Kasumi-1 (cell line): Measurements from ENCODE around the gene AK8.

Experiments
- DNase-seq, 2 experiments: peaks; one replicate each; lab custom pipeline; 2025; lab: John Stamatoyannopoulos, UW

Gene AK8

DNA sequence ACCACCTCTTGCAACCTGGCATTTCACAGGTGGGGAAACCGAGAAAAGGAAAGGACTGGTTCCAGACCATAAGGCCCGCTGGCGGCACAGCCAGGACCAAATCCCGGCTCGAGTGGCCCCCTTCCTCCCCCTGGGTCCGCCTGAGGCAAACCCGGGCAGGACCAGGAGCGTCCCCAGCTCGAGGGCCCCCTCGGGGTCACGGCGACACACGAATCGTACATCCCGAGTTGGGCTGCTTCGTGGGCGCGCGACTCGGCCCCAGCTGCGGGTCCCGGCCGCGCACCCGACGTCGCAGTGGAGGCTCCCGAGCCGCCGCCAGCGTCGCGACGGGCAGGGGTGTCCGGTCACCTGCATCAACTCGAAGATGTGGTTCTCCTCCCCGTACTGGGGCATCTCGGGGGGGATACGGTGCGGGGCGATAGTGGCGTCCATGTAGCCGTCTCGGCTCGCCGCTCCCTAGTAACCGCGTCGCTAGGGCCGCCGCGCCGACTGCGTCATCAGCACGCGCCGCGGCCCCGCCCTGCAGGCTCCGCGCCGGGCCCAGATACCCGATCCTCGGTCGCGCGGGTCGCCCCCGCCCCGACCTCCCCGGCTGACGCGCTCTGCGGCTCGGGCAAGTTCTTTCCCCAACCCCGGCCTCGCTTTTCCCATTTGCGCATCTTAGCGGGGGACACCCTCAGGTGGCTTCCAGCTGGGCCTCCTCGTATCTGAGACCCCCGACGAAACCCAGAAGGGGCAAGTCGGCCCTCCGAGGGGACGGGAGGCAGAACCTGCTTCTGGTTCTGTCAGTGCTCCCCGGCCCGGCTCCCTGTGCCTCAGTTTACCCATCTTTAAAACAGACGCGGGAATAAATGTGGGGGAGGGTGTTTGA is at the start of gene AK8:
AK8 (minus strand) TSS at position 461 of the 871 bp plus-strand sequence; CDS start at position 432, 29 bp downstream.
- DNase-seq = peak; percentile 32 to 35

DNA sequence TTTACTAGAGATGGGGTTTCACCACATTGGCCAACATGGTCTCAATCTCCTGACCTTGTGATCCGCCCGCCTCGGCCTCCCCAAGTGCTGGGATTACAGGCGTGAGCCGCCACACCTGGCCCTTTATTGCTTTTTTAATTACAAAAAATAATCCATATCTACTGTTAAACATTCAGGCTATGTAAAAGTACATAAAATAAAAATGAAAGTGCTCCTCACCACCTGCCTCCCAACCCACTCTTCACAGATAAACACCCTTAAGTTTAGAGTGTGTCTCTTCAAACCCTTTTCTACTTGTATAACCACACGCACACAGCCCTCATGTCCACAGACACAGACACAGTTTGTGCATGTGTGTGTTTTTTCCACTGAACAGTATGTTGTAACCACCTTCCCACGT is 49.6 kb upstream of the AK8 start:
- DNase-seq = no peak

- no peak for DNase-seq
These were observed 45.3 kb upstream of the AK8 start for GRCh38 chr9:132923346-132923902.

GRCh38 chr9:132919614-132920268 is 41.7 kb upstream of the AK8 start:
- DNase-seq = no peak

DNA sequence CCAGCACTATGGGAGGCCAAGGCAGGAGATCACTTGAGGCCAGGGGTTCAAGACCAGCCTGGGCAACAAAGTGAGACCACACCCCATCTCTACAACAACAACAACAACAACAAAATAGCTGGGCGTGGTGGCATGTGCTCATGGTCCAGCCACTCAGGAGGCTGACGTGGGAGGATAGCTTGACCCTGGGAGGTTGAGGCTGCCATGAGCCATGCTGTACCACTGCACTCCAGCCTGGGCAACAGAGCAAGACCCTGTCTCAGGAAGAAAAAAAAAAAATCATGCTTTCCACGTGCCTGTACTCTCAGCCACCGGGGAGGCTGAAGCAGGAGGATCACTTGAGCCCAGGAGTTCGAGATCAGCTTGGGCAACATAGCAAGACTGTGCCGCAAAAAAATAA is 36.8 kb upstream of the AK8 start:
- no peak for DNase-seq

GRCh38 chr9:132912131-132912530 is 34.0 kb upstream of the AK8 start:
- DNase-seq = no peak

- DNase-seq = no peak
These were observed 32.3 kb upstream of the AK8 start for GRCh38 chr9:132910376-132910775.

- DNase-seq = no peak
These were observed 31.2 kb upstream of the AK8 start for GRCh38 chr9:132909311-132909710.

DNA sequence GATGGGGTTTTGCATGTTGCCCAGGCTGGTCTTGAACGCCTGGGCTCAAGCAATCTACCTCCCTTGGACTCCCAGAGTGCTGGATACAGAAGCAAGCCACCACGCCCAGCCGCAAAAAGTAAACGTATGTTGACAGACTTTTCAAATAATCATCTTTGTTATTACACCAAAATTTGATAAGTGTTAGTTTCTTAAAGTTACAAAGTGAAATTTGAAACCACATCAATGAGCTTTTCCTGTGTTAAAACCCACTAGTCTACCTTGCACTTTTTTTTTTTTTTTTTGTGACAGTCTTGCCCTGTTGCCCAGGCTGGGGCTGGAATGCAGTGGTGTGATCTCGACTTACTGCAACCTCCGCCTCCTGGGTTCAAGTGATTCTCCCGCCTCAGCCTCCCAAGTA is 30.6 kb upstream of the AK8 start:
- no peak for DNase-seq

DNA sequence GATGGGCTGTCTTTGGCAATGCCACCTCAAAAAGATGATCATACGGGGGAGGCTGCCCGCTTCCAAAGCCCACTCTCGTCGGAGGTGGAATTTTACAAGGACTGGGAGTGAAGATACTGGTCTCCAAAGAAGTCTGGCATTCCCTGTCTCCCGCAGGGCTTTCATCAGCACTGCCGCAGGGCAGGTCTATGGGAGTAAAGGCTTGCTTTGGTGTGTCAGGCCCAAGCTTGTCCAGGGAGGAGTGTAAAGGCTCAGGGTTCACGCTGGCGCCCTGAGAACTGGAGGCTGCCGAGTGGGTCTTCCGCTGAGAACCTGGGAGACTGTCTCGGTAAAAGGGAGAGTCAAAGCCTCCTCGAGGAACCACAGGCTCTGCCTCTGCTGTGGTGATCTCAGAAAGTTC is 27.6 kb upstream of the AK8 start:
- DNase-seq = no peak

DNA sequence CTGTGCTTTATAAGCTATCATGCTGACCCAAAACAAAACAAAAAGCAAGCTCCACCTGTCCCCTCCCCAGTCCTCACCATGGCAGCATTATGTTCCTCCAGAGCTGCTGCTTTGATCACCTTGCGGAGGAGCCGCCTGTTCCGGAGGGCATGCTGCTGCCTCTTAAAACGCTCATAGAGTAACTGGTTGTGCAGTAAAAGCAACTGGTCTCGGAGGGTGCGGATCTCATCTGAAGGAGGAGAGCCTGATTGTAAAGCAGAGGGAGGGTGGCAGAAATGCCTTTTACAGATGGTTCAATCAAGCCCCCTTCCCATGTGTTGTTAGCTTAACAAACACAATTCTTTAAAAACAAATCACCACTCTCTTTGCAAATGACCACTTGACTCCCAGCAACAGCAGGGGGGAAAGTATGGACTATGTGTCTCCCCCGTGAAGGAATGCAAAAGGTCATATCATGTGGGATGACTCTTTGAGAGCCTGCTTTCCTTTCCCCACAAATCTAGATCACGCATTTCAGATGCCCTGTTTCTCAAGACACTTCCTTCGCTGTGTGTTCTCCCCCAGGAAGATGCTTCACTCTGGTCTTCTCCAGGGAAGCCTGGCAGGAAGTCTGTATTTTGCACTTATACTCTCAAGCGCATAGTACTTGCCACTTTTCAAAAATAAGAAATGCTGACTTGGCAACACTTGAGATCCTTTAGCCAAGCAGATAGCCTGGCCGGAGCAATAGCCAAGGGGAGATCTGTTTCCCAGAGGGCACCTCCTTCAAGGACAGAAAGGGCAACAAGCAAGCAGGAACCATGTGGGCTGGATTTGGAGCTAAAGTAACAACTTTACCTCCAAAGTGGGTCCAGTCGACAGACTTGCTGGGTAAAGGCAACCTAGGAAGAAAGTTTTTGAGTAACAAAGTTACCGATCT is 25.7 kb upstream of the AK8 start:
- no peak for DNase-seq

DNA sequence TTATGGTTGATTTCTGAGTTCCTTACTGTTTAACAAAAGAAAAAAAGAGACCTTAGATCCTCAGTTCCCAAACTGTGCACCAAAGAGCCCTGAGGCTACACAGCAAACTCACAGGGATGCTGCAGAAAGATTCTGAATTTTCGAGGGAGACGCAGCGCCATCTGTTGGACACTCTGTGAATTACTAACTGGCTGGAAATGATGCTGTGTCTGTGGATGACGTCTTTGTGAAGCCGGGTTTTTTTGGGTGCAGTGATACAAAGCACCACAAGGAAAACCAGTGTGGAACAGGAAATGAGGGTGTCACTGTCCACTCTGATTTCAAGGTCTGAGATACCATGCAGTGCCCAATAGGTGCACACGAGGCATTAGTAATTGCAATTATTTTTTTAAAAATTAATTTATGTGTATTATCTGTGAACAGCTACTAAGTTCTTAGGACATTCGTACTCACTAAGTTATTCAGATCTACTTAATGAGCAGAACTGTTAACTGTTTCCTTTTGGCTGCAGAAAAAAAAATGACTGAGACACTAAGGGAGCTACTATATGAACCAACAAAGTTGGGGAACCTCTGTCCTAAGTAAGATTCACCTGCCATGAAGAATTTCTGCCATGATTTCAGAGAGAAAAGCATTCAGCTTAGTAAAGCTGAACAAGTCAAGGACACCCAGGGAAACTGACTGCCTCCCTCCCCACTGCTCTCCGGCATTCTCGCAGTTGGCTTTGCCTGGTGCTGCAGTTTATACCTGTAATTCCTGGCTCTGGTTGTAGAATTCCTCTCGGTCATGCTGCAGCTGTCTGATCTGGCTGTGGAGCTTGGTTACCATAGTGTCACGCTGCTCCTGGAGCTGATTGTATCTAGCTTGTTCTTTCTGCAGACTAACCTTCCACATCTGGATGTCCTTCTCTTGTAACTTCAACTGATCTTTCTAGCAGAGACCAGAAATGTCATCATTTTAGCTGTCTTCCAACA is 24.1 kb upstream of the AK8 start:
- DNase-seq = peak; percentile 66 to 89

DNA sequence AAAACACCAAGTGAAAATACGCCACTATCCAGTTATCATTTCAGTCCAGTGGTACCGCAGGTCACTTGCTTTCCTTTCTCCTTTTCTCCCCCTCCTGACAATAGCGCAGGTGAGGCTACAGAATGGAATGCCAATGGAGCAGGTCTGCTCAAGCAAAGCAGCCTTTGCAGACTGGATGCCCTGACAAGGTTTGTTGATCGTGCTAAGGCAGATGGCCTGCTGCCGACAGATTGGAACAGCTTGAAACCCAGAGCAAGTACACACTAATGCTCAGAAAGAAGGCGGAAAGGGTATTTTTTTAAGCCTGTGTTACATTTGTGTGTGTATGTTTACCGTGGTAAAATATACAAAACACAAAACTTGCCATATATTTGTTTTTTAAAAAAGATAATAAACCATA is 20.0 kb upstream of the AK8 start:
- no peak for DNase-seq

- no peak for DNase-seq
These were observed 18.8 kb upstream of the AK8 start for GRCh38 chr9:132896906-132897305.

DNA sequence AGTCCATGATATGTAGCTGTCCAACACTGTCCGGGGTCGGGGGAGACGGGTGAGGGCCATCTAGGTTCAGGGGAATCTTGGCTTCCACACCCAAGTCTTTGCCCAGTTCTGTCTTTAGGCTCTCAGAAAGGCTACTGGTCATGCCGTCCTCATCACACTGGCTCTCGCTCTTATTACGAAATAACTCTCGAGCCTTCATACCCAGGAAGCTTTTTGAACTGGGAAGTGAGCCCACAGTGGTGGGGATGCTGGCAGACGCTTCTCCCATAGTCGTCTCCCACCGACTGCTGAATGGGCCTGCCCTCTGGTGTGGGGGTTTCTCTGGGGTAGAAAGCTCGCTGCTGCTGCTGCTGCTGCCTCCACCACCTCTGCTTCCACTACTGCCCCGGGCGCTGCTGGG is 18.2 kb upstream of the AK8 start:
- no peak for DNase-seq

- no peak for DNase-seq
These were observed 17.1 kb upstream of the AK8 start for GRCh38 chr9:132894862-132895835.

DNA sequence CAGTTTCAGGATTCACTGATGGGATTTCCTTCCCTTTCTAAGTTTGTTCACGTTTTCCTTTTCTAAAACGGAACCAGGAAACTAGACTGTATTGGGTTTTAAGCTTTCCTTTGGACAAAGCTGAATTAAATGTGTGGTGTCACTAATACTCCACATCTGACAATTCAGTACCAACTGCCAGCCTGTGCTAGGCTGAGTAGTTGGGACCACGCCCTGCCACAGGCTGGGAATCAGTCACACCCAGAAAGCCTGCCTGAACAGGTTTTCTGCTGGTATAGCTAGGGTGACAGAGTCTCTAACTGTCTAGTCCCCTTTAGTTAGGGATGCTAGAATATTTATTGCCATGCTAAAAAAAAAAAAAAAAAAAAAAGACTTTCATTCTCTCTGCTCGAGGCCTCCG is 16.3 kb upstream of the AK8 start:
- no peak for DNase-seq

DNA sequence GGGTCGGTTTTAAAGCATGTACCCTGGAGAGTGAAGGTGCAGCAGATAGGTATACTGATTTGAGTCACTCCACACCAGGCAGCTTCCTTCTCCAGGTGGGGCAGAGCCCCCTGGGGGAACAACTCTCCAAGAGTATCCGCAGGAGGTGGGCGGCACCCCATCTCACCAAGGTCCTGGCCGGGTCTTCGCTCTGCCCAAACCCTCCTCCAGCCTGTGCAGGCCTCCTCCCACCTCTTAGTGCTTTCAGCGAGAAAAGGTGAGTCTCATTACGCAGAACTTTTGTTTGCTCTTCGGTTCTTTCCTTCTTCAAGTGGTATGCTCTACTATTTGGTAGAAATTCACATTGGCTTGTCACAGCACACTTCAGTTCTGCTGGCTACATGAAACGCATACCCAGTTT is 14.3 kb upstream of the AK8 start:
- DNase-seq = no peak

GRCh38 chr9:132888151-132888550 is 10.1 kb upstream of the AK8 start:
- DNase-seq = no peak
